ENCODE data around the gene CLDN9.
A peak's percentile ranks its signal among the peaks of the same experiment; 100 is the strongest.

- TF ChIP-seq ZIC2 (tag by site-specific recombination; IDR thresholded peaks at IDR 0.05) (no peak), CTCF (tag by site-specific recombination; IDR thresholded peaks at IDR 0.05) (no peak), KLF16 (tag by site-specific recombination; IDR thresholded peaks at IDR 0.05) (no peak), ZNF37A (tag by site-specific recombination; IDR thresholded peaks at IDR 0.05) (no peak), ZNF692 (tag by site-specific recombination; IDR thresholded peaks at IDR 0.05) (peak; percentile 29; the same call in 1 of the 2 replicates), ZBTB11 (tag by site-specific recombination; conservative IDR thresholded peaks at IDR 0.05; ENCODE audit: low read depth) (no peak)
Measured at GRCh38 chr16:2975161-2975795, 37.4 kb upstream of the CLDN9 start.

Data from HEK293 (cell line).